Neural crest cell (in vitro differentiated cells): ENCODE measurements around the gene SGSM2. TPM values are rescaled to one million over a fixed set of nuclear protein-coding genes. Genes with fewer than 3 reads are reported as not detected.
"Not testable (repeated sequence)": the region's sequence is repeated elsewhere in the genome, so short reads cannot be mapped to it uniquely, and the experiment has no call there.

Source experiments
- DNase-seq: peaks from one replicate; pipeline ENCODE4 v3.0.0; 2021; ENCODE audit warnings: low read depth, mixed read lengths, low spot score
- H3K27ac Mint-ChIP-seq: one replicate; pipeline ENCODE4 v1.8.0; 2021; ENCODE audit warnings: mild to moderate bottlenecking, mixed read lengths; ENCODE audit not compliant: unreplicated experiment
- H3K27me3 Mint-ChIP-seq: 2 replicates; pipeline ENCODE4 v1.8.0; 2021; ENCODE audit warnings: low read depth, mild to moderate bottlenecking, mixed read lengths
- H3K36me3 Mint-ChIP-seq: 2 replicates; pipeline ENCODE4 v1.8.0; 2021; ENCODE audit warnings: low read depth, mild to moderate bottlenecking, mixed read lengths
- H3K4me1 Mint-ChIP-seq: 2 replicates; pipeline ENCODE4 v1.8.0; 2021; ENCODE audit warnings: mixed read lengths
- H3K4me3 Mint-ChIP-seq: one replicate; pipeline ENCODE4 v1.8.0; 2021; ENCODE audit warnings: mild to moderate bottlenecking, mixed read lengths
- H3K9me3 Mint-ChIP-seq: 2 replicates; pipeline ENCODE4 v1.8.0; 2021; ENCODE audit warnings: mixed read lengths
- CTCF ChIP-seq: fragments of 200-600 bp; sonication (generic); conservative IDR thresholded peaks from 2 replicates; pipeline ENCODE4 v1.5.0; 2021; ENCODE audit warnings: antibody characterized with exemption, mild to moderate bottlenecking
- total RNA-seq: library from RNA; stranded (reverse); gene quantifications from 2 replicates; pipeline ENCODE4 v1.2.1, GENCODE V29; 2021

SGSM2 gene
- total RNA-seq, 1 donor from 2014 or later, result 102 TPM

- Mint-ChIP-seq H3K9me3 (no peaks in the 10 kb centered on the region), H3K4me3 (no peak overlapping the region), H3K27ac (no peak overlapping the region)
These were observed 27.8 kb upstream of the SGSM2 start for GRCh38 chr17:2309338-2310154.

GRCh38 chr17:2312736-2313135, 24.6 kb upstream of the SGSM2 start:
- no peak overlapping the region for H3K4me3 Mint-ChIP-seq
- no peak for DNase-seq
- no peaks in the 10 kb centered on the region for H3K9me3 Mint-ChIP-seq
- peaks cover 5% of the 10 kb centered on the region for H3K4me1 Mint-ChIP-seq
- H3K27ac Mint-ChIP-seq, result no peak overlapping the region
- no peaks in the 10 kb centered on the region for H3K36me3 Mint-ChIP-seq
- H3K27me3 Mint-ChIP-seq, result no peaks in the 10 kb centered on the region
- TF ChIP-seq CTCF, result no peak

More at GRCh38 chr17:2309338-2310154, 27.8 kb upstream of the SGSM2 start:
- no peak for DNase-seq
- H3K27me3 Mint-ChIP-seq, result no peaks in the 10 kb centered on the region
- peaks cover 5% of the 10 kb centered on the region for H3K36me3 Mint-ChIP-seq
- no peak for TF ChIP-seq CTCF
- H3K4me1 Mint-ChIP-seq, result peaks cover 17% of the 10 kb centered on the region

GRCh38 chr17:2316916-2317205, 20.4 kb upstream of the SGSM2 start:
- H3K9me3 Mint-ChIP-seq, H3K36me3 Mint-ChIP-seq: not testable (repeated sequence)

GRCh38 chr17:2317796-2318195, 19.5 kb upstream of the SGSM2 start:
- Mint-ChIP-seq H3K4me1 (no peaks in the 10 kb centered on the region), H3K9me3 (no peaks in the 10 kb centered on the region), H3K27ac (no peak overlapping the region), H3K36me3 (peaks cover 8% of the 10 kb centered on the region), H3K27me3 (no peaks in the 10 kb centered on the region), H3K4me3 (no peak overlapping the region)
- no peak for TF ChIP-seq CTCF
- DNase-seq, result no peak

More at GRCh38 chr17:2316916-2317205, 20.4 kb upstream of the SGSM2 start:
- not testable (repeated sequence) for DNase-seq, H3K4me1 Mint-ChIP-seq, H3K4me3 Mint-ChIP-seq, H3K27ac Mint-ChIP-seq, H3K27me3 Mint-ChIP-seq

- Mint-ChIP-seq H3K4me1 (no peaks in the 10 kb centered on the region), H3K27ac (no peak overlapping the region), H3K36me3 (peaks cover 17% of the 10 kb centered on the region), H3K4me3 (no peak overlapping the region), H3K9me3 (no peaks in the 10 kb centered on the region), H3K27me3 (no peaks in the 10 kb centered on the region)
- TF ChIP-seq CTCF, result no peak
- no peak for DNase-seq
These were observed 18.2 kb upstream of the SGSM2 start for GRCh38 chr17:2319051-2319450.

GRCh38 chr17:2321399-2321798, 15.9 kb upstream of the SGSM2 start:
- TF ChIP-seq CTCF, result no peak
- no peak for DNase-seq
- H3K4me1 Mint-ChIP-seq, result no peaks in the 10 kb centered on the region
- no peaks in the 10 kb centered on the region for H3K27me3 Mint-ChIP-seq
- no peak overlapping the region for H3K4me3 Mint-ChIP-seq
- peaks cover 23% of the 10 kb centered on the region for H3K36me3 Mint-ChIP-seq
- no peaks in the 10 kb centered on the region for H3K9me3 Mint-ChIP-seq
- H3K27ac Mint-ChIP-seq, result no peak overlapping the region
